Urinary bladder (tissue), 4 donors: ENCODE results near the gene ADCYAP1R1. TPM values are rescaled to one million over a fixed set of nuclear protein-coding genes. Genes with fewer than 3 reads are reported as not detected.
A peak's percentile ranks its signal among the peaks of the same experiment; 100 is the strongest.

Source experiments
- DNase-seq: peaks from one replicate; pipeline ENCODE4 v3.0.0-alpha.2; 2015; ENCODE audit errors: extremely low spot score
- H3K27ac ChIP-seq: one replicate; pipeline ENCODE4 v1.5.1; 2013; ENCODE audit warnings: low read depth, mild to moderate bottlenecking, moderate library complexity
- H3K36me3 ChIP-seq: one replicate; pipeline ENCODE4 v1.6.1; 2013; ENCODE audit warnings: mild to moderate bottlenecking, moderate library complexity; ENCODE audit not compliant: insufficient read depth
- H3K4me1 ChIP-seq: one replicate; pipeline ENCODE4 v1.6.1; 2013; ENCODE audit warnings: mild to moderate bottlenecking, moderate library complexity; ENCODE audit not compliant: insufficient read depth
- H3K4me3 ChIP-seq: one replicate; pipeline ENCODE4 v1.5.1; 2013; ENCODE audit warnings: low read depth, low read length
- WGBS: extraction: QIAGEN DNeasy Blood & Tissue Kit; methylation state at CpG from one replicate; pipeline ENCODE4 v1.1.7; 2013; 5-methylcytosine and 5-hydroxymethylcytosine counted together
- polyA plus RNA-seq: library from polyadenylated mRNA; stranded (reverse); fragments of 200-250 nt; gene quantifications from one replicate; pipeline ENCODE4 v1.2.3, GENCODE V29; 2013
- total RNA-seq: library from RNA; depleted of rRNA; stranded (reverse); fragments of >200 nt; gene quantifications from one replicate; pipeline ENCODE4 v1.2.3, GENCODE V29; 2014
- donor health status: healthy with polysubstance abuse.
- donor health status: healthy.

Gene ADCYAP1R1
- total RNA-seq = 4.5 TPM
- polyA plus RNA-seq = 4.9 TPM

DNA sequence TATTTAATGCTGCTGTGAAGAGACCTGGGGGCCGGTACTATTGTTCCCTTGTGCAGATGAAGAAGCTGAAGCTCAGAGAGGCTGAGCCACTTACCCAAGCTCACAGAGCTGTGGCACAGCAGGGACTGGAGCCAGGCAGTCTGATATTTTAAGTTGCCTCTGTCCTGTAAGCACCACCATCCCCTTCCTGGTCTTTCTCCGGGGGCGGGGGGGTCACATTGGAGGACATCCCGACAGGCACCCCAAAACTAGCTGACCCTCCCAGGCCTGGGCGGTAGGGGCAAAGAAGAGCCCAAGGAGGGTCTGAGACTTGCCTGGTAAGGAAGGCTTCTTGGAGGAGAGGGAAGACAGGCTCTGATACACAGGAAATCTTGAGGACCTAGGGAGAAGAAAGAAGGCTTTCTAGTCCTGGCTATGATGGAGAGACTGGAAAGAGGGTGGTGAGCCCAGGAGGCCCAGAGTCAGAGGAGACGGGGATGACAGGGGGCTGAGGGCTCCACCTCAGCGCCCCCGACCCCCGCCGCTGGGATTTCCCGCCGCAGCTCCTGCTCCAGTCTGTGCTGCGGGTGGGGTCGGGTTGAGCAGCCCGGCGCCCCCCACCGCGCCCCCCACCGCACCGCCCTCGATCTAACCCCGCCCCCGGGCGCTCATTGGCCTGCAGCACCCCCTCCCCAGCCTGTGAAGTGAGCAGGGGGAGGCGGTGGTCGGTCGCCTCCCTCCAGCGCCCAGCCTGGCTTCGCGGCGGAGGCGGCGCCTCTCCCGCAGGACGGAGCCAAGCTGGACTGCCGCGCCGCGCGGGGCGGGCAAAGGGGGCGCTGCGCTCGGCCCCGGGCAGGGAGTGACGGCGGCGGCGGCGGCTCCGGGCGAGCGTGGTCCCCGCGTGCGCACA, at the start of gene ADCYAP1R1:
Gene ADCYAP1R1 (plus strand): TSS at position 711 of the 889 bp plus-strand sequence. CDS start 10,957 bp downstream, outside the sequence.
- H3K36me3 ChIP-seq = no peaks in the 10 kb centered on the region
- H3K27ac ChIP-seq = no peak within 1 kb of the TSS
- H3K4me1 ChIP-seq = peaks cover 4% of the 10 kb centered on the region
- no peak for DNase-seq
- H3K4me3 ChIP-seq = peak within 1 kb of the TSS; percentile 34
- 4% methylated on average over 56 of the region's 56 CpGs for WGBS

DNA sequence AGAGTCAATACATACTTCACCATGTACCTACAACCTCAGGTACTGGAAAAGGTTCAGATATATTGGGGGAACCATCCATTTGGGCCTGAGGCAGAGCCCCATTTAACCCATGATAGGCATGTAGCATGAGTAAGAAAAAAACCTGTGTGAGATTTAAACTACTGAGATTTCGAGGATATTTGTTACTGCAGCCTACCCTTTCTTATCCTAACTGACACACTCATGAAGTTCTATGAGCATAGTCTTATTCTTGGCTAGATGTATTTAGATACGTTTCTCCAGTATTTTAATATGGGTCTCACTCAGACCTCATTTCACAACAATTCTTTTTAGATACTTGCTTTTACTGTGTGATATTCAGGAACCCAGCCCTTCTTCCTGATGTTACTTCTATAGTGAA, 49.0 kb upstream of the ADCYAP1R1 start:
- no peak overlapping the region for H3K27ac ChIP-seq
- H3K36me3 ChIP-seq = no peaks in the 10 kb centered on the region
- DNase-seq = no peak
- WGBS = 90% methylated on average over 2 of the region's 2 CpGs
- H3K4me1 ChIP-seq = no peaks in the 10 kb centered on the region
- no peak overlapping the region for H3K4me3 ChIP-seq

GRCh38 chr7:31003721-31004120, 48.4 kb upstream of the ADCYAP1R1 start:
- WGBS = 94% methylated on average over 6 of the region's 6 CpGs
- no peak overlapping the region for H3K4me3 ChIP-seq
- no peaks in the 10 kb centered on the region for H3K4me1 ChIP-seq
- H3K36me3 ChIP-seq = no peaks in the 10 kb centered on the region
- no peak overlapping the region for H3K27ac ChIP-seq
- DNase-seq = no peak

- WGBS = 71% methylated on average over 1 of the region's 1 CpG
- no peak overlapping the region for H3K27ac ChIP-seq
- H3K36me3 ChIP-seq = no peaks in the 10 kb centered on the region
- H3K4me1 ChIP-seq = no peaks in the 10 kb centered on the region
- no peak for DNase-seq
- H3K4me3 ChIP-seq = no peak overlapping the region
Measured at GRCh38 chr7:31004393-31004792, 47.7 kb upstream of the ADCYAP1R1 start.

GRCh38 chr7:31006857-31007256, 45.3 kb upstream of the ADCYAP1R1 start:
- WGBS = 58% methylated on average over 6 of the region's 6 CpGs
- H3K4me1 ChIP-seq = no peaks in the 10 kb centered on the region
- no peak for DNase-seq
- H3K36me3 ChIP-seq = no peaks in the 10 kb centered on the region
- no peak overlapping the region for H3K27ac ChIP-seq
- H3K4me3 ChIP-seq = no peak overlapping the region

GRCh38 chr7:31007634-31008033, 44.5 kb upstream of the ADCYAP1R1 start:
- 63% methylated on average over 5 of the region's 5 CpGs for WGBS
- Histone ChIP-seq H3K36me3 (no peaks in the 10 kb centered on the region), H3K4me1 (no peaks in the 10 kb centered on the region), H3K27ac (no peak overlapping the region), H3K4me3 (no peak overlapping the region)
- DNase-seq = no peak

DNA sequence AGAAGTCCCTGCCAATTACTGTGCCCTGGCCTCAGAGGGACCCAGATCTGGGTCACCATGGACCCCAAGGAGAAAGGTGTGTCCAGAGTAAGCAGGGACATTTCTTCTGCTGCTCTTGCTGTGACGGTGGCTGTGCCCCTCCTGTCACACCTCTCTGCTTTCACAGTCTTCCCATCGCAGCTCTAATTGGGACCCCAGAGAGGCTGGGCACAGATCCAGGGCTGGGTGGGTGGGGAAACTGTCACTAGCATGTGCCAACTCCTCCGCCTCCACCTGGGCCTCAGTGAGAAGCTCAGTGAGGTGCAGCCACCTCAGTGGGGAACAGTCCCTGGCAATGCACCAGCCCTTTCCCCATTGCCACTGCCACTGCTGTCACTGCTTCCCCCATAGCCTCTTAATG, 37.3 kb upstream of the ADCYAP1R1 start:
- H3K36me3 ChIP-seq = no peaks in the 10 kb centered on the region

DNA sequence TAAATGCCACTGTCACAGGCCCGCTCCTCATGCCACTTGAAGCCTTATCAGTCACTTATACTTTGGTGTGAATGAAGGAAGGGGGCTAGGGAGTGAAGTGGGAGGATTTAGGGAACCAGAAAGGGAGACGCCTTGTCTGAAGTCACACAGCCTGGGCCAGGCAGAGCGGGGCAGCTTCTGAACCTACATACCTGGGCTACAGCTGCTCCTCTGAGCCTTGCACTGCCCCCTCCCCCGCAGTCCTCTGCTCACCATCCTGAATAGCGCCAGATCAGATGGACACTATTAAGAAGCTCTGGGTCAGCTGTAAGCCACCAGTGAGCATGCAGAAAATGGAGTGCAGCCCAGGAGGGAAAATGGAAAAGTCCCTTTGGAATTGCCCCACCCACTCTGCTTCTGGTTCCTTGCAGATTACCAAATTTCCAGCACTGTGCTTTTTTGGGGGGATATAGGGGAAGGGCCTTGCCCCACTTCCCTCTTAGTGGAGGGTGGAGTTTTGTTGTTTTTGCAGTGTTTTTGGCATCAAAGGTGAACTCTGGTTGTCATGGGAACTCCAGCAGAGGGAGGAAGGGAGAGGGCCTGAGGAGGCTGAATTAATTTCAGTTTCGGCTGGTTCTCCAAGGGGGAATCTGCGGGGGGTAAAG, 35.0 kb upstream of the ADCYAP1R1 start:
- Histone ChIP-seq H3K4me1 (no peaks in the 10 kb centered on the region), H3K27ac (no peak overlapping the region), H3K36me3 (no peaks in the 10 kb centered on the region), H3K4me3 (no peak overlapping the region)
- 73% methylated on average over 7 of the region's 7 CpGs for WGBS
- DNase-seq = no peak

More for the DNA sequence above, 37.3 kb upstream of the ADCYAP1R1 start:
- 72% methylated on average over 3 of the region's 3 CpGs for WGBS
- no peak for DNase-seq
- H3K4me1 ChIP-seq = no peaks in the 10 kb centered on the region
- no peak overlapping the region for H3K4me3 ChIP-seq
- no peak overlapping the region for H3K27ac ChIP-seq

- no peaks in the 10 kb centered on the region for H3K36me3 ChIP-seq
- H3K4me3 ChIP-seq = no peak overlapping the region
- H3K4me1 ChIP-seq = no peaks in the 10 kb centered on the region
- 92% methylated on average over 5 of the region's 5 CpGs for WGBS
- no peak for DNase-seq
- no peak overlapping the region for H3K27ac ChIP-seq
Measured at GRCh38 chr7:31017721-31018120, 34.4 kb upstream of the ADCYAP1R1 start.

- Histone ChIP-seq H3K4me1 (no peaks in the 10 kb centered on the region), H3K27ac (no peak overlapping the region), H3K4me3 (no peak overlapping the region), H3K36me3 (no peaks in the 10 kb centered on the region)
- 94% methylated on average over 1 of the region's 1 CpG for WGBS
- no peak for DNase-seq
Measured at GRCh38 chr7:31019509-31019908, 32.6 kb upstream of the ADCYAP1R1 start.

GRCh38 chr7:31020161-31020560, 31.9 kb upstream of the ADCYAP1R1 start:
- Histone ChIP-seq H3K27ac (no peak overlapping the region), H3K36me3 (no peaks in the 10 kb centered on the region), H3K4me1 (no peaks in the 10 kb centered on the region), H3K4me3 (no peak overlapping the region)
- 95% methylated on average over 3 of the region's 3 CpGs for WGBS
- no peak for DNase-seq

- Histone ChIP-seq H3K4me3 (no peak overlapping the region), H3K27ac (no peak overlapping the region), H3K4me1 (no peaks in the 10 kb centered on the region), H3K36me3 (no peaks in the 10 kb centered on the region)
- DNase-seq = no peak
- WGBS = 78% methylated on average over 3 of the region's 3 CpGs
Measured at GRCh38 chr7:31020652-31021051, 31.5 kb upstream of the ADCYAP1R1 start.

DNA sequence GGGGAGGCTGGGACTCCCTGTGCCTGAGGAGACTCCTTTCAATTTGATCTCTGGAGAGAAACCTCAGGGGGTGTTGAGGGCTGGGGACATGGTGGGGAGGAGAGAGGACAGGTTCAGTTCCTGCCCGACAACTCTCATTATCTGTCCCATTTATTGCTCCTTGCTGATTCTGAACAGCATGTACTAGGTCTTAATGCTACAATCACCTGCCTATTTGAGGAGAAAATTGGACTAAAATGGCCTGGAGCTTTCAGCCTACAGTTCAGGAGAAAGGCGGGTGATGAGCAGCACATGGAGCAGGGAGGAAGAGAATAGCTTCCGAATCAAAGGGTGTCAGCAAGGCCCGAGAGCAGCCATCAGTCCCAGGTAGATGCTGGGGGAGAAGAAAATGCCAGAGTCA, 30.0 kb upstream of the ADCYAP1R1 start:
- DNase-seq = no peak
- 91% methylated on average over 4 of the region's 4 CpGs for WGBS
- Histone ChIP-seq H3K27ac (no peak overlapping the region), H3K4me3 (no peak overlapping the region), H3K36me3 (no peaks in the 10 kb centered on the region), H3K4me1 (no peaks in the 10 kb centered on the region)

GRCh38 chr7:31022726-31023125, 29.4 kb upstream of the ADCYAP1R1 start:
- no peak overlapping the region for H3K27ac ChIP-seq
- no peaks in the 10 kb centered on the region for H3K4me1 ChIP-seq
- no peak for DNase-seq
- WGBS = 92% methylated on average over 3 of the region's 3 CpGs
- no peak overlapping the region for H3K4me3 ChIP-seq
- H3K36me3 ChIP-seq = no peaks in the 10 kb centered on the region
